PFSK-1 (cell line): ENCODE results near the gene CTNNA3.

ENCODE experiments used
- FOXP2 ChIP-seq: optimal IDR thresholded peaks from 2 replicates; pipeline ENCODE3; 2011; ENCODE audit warnings: borderline replicate concordance, control low read depth, inconsistent platforms; ENCODE audit not compliant: insufficient read depth; ENCODE audit errors: extremely low read length, extremely low read depth
- POLR2AphosphoS5 ChIP-seq: IDR thresholded peaks from 2 replicates; pipeline ENCODE4 v1.6.1; 2012; ENCODE audit warnings: low read depth, mild to moderate bottlenecking, control low read depth, low read length, moderate library complexity
- REST ChIP-seq, 2 experiments: IDR thresholded peaks; 2 replicates each; pipeline versions ENCODE4 v1.6.1 to v1.8.0; 2011 to 2012; ENCODE audit warnings: low read depth in 2 of 2, low read length in 2 of 2, control low read depth in 1 of 2, inconsistent platforms in 1 of 2, mild to moderate bottlenecking in 1 of 2, moderate library complexity in 1 of 2; ENCODE audit not compliant: insufficient read depth in 1 of 2
- SIN3A ChIP-seq: IDR thresholded peaks from 2 replicates; pipeline ENCODE4 v1.6.1; 2012; ENCODE audit warnings: mild to moderate bottlenecking, low read length, moderate library complexity, borderline replicate concordance; ENCODE audit not compliant: insufficient read depth
- TAF1 ChIP-seq: IDR thresholded peaks from 2 replicates; pipeline ENCODE4 v1.6.1; 2012; ENCODE audit warnings: low read length, control low read depth, borderline replicate concordance; ENCODE audit not compliant: insufficient read depth

CTNNA3 gene

GRCh38 chr10:66980246-66980815 lies 715.7 kb downstream of the CTNNA3 start:
- TF ChIP-seq FOXP2 (no peak), TAF1 (no peak), POLR2AphosphoS5 (no peak), REST (IDR thresholded peaks at IDR 0.05; ENCODE audit: insufficient read depth in 1 of 2, low read depth in 2 of 2, low read length in 2 of 2) (no peak), SIN3A (no peak)

- TF ChIP-seq FOXP2 (no peak), SIN3A (no peak), POLR2AphosphoS5 (no peak), TAF1 (no peak), REST (IDR thresholded peaks at IDR 0.05; ENCODE audit: insufficient read depth in 1 of 2, low read depth in 2 of 2, low read length in 2 of 2) (no peak)
Measured at GRCh38 chr10:66964946-66965345, 731.0 kb downstream of the CTNNA3 start.

GRCh38 chr10:66958466-66958865 lies 737.5 kb downstream of the CTNNA3 start:
- TF ChIP-seq FOXP2 = no peak
- no peak for TF ChIP-seq POLR2AphosphoS5
- TF ChIP-seq REST (IDR thresholded peaks at IDR 0.05; ENCODE audit: insufficient read depth in 1 of 2, low read depth in 2 of 2, low read length in 2 of 2) = no peak
- no peak for TF ChIP-seq SIN3A
- TF ChIP-seq TAF1 = no peak

DNA sequence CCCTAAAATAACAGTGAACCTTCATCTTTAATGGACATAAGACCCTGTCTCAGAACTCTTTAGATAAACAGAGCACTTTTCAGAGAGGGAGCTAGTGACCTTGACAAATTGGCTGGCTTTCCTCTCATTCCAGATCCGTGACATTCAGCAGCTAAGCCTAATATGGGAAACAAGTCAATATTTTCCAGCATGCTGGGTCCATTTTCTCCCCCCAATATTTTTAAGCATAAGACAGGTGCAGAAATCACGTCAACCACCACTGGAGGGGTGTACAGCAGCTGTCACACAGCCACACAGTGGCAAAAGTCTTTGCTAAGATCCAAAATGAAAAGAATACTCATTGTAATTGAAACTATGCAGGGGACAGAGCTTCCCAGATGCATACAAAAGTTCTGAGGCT lies 744.1 kb downstream of the CTNNA3 start:
- no peak for TF ChIP-seq SIN3A
- TF ChIP-seq REST (IDR thresholded peaks at IDR 0.05; ENCODE audit: insufficient read depth in 1 of 2, low read depth in 2 of 2, low read length in 2 of 2) = no peak
- TF ChIP-seq POLR2AphosphoS5 = no peak
- no peak for TF ChIP-seq FOXP2
- no peak for TF ChIP-seq TAF1
